Transverse colon (tissue), 4 donors: Measurements from ENCODE around the gene HIP1. TPM values are rescaled to one million over a fixed set of nuclear protein-coding genes. Genes with fewer than 3 reads are reported as not detected.
"Not testable (repeated sequence)": the region's sequence is repeated elsewhere in the genome, so short reads cannot be mapped to it uniquely, and the experiment has no call there.

ENCODE experiments used
- DNase-seq: peaks from one replicate; pipeline ENCODE4 v3.0.0-alpha.2; 2019
- H3K27ac ChIP-seq, 4 donors: fragments of 200-600 bp; sonication (generic); 2 replicates each; pipeline ENCODE4 v1.5.1; 2016 to 2018; ENCODE audit warnings: inconsistent platforms in 4 of 4
- H3K27me3 ChIP-seq: fragments of 200-600 bp; sonication (generic); 2 replicates; pipeline ENCODE4 v1.5.1; 2017; ENCODE audit warnings: inconsistent platforms
- H3K36me3 ChIP-seq, 4 donors: fragments of 200-600 bp; sonication (generic); 2 replicates each; pipeline ENCODE4 v1.5.1; 2017 to 2019; ENCODE audit warnings: inconsistent platforms in 4 of 4
- H3K4me1 ChIP-seq, 4 donors: fragments of 200-600 bp; sonication (generic); 2 replicates each; pipeline ENCODE4 v1.5.1; 2017 to 2020; ENCODE audit warnings: inconsistent platforms in 4 of 4
- H3K4me3 ChIP-seq, 4 donors: fragments of 200-600 bp; sonication (generic); 1 replicate in 1 of 4; 2 replicates in 3 of 4; pipeline versions ENCODE4 v1.5.1 to v1.6.1; 2017 to 2019; ENCODE audit warnings: inconsistent platforms in 4 of 4
- H3K9me3 ChIP-seq, 2 donors: fragments of 200-600 bp; sonication (generic); 2 replicates each; pipeline ENCODE4 v1.5.1; 2017 to 2019; ENCODE audit warnings: inconsistent platforms in 2 of 2
- CTCF ChIP-seq, 5 experiments: fragments of 200-600 bp in 3 of 5; fragments of 450-650 bp in 2 of 5; sonication (generic) in 3 of 5; IDR thresholded peaks; 1 replicate in 2 of 5; 2 replicates in 3 of 5; pipeline ENCODE4 v1.5.1; 2016 to 2017; ENCODE audit warnings: antibody characterized with exemption in 5 of 5, inconsistent platforms in 3 of 5, mild to moderate bottlenecking in 2 of 5, moderate library complexity in 1 of 5
- EP300 ChIP-seq: sonication (generic); formaldehyde crosslinking; IDR thresholded peaks from one replicate; pipeline ENCODE4 v1.6.1; 2017; ENCODE audit warnings: antibody characterized with exemption, low read depth
- POLR2A ChIP-seq: fragments of 450-650 bp; IDR thresholded peaks from one replicate; pipeline ENCODE4 v1.6.1; 2016; ENCODE audit warnings: antibody characterized with exemption, mild to moderate bottlenecking, moderate library complexity
- POLR2AphosphoS5 ChIP-seq, 3 donors: sonication (generic); formaldehyde crosslinking; IDR thresholded peaks; one replicate each; pipeline ENCODE4 v1.6.1; 2016; ENCODE audit warnings: antibody characterized with exemption in 3 of 3
- WGBS, 2 donors: methylation state at CpG; one replicate each; pipeline ENCODE4 v1.1.5; 2018; ENCODE audit warnings: low coverage in 1 of 2; 5-methylcytosine and 5-hydroxymethylcytosine counted together
- in situ Hi-C, 4 donors: fragments of 200-750 bp; cut with MboI; loops; one replicate each; pipeline versions ENCODE4 v1.15.0 to v1.15.1; 2017; ENCODE audit warnings: low sequenced_read_pairs in 3 of 4, low pct_ligation_motif_present in 1 of 4, low pct_unique_long_range_greater_than_20kb in 1 of 4
- intact Hi-C: fragments of 100-400 bp; cut with DNase I; formaldehyde crosslinking; loops from one replicate; pipeline ENCODE4 v1.15.1; 2023; ENCODE audit warnings: low total_unique reads
- total RNA-seq, 4 donors: library from RNA; depleted of rRNA; stranded (reverse); fragments of >200 nt; gene quantifications; one replicate each; pipeline ENCODE4 v1.1.0, GENCODE V29; 2016

Gene HIP1
- total RNA-seq, 4 donors from 2014 or later: 3.7 to 20.1 (median 4.7) TPM

- TF ChIP-seq POLR2AphosphoS5 (IDR thresholded peaks at IDR 0.05): no peak
- no peak for TF ChIP-seq CTCF (IDR thresholded peaks at IDR 0.05)
- no peak for TF ChIP-seq EP300
- no peak for TF ChIP-seq POLR2A
- intact Hi-C loops (no loop called here), in situ Hi-C loops (no loop called here)
- Histone ChIP-seq H3K4me1 (peaks cover 0 to 6% (median 0%) of the 10 kb centered on the region in 4 donors), H3K9me3 (no peaks in the 10 kb centered on the region), H3K4me3 (no peak overlapping the region), H3K36me3 (no peaks in the 10 kb centered on the region), H3K27me3 (no peaks in the 10 kb centered on the region), H3K27ac (no peak overlapping the region)
- WGBS, 2 donors: 81 to 100% methylated on average over 2 to 4 of the region's 4 CpGs
- DNase-seq: no peak
These were observed 42.3 kb downstream of the HIP1 start for GRCh38 chr7:75696263-75697037.

GRCh38 chr7:75694638-75695399 lies 43.9 kb downstream of the HIP1 start:
- H3K36me3 ChIP-seq: no peaks in the 10 kb centered on the region
- peaks cover 0 to 6% (median 0%) of the 10 kb centered on the region in 4 donors for H3K4me1 ChIP-seq
- 79 to 81% methylated on average over 4 to 6 of the region's 6 CpGs for WGBS, 2 donors
- no peaks in the 10 kb centered on the region for H3K9me3 ChIP-seq
- H3K4me3 ChIP-seq: no peak overlapping the region
- in situ Hi-C loops: no loop called here
- no peak overlapping the region for H3K27ac ChIP-seq
- TF ChIP-seq EP300: no peak
- TF ChIP-seq POLR2A: no peak
- H3K27me3 ChIP-seq: no peaks in the 10 kb centered on the region
- no peak for DNase-seq
- intact Hi-C loops: no loop called here

GRCh38 chr7:75693668-75694067 lies 45.1 kb downstream of the HIP1 start:
- H3K27ac ChIP-seq, H3K36me3 ChIP-seq, H3K4me3 ChIP-seq, H3K4me1 ChIP-seq, in situ Hi-C loops, intact Hi-C loops, H3K9me3 ChIP-seq, DNase-seq, H3K27me3 ChIP-seq: not testable (repeated sequence)
- WGBS, 2 donors: 84 to 88% methylated on average over 4 to 6 of the region's 6 CpGs

- DNase-seq: no peak
- no peaks in the 10 kb centered on the region for H3K9me3 ChIP-seq
- TF ChIP-seq CTCF (IDR thresholded peaks at IDR 0.05): no peak
- no peak for TF ChIP-seq POLR2A
- no peak for TF ChIP-seq POLR2AphosphoS5 (IDR thresholded peaks at IDR 0.05)
- TF ChIP-seq EP300: no peak
- intact Hi-C loops (no loop called here), in situ Hi-C loops (no loop called here)
- no peak overlapping the region for H3K4me3 ChIP-seq
- WGBS, 2 donors: 40 to 69% methylated on average over 2 to 4 of the region's 4 CpGs
- peaks cover 0 to 6% (median 2%) of the 10 kb centered on the region in 4 donors for H3K4me1 ChIP-seq
- H3K27me3 ChIP-seq: no peaks in the 10 kb centered on the region
- H3K36me3 ChIP-seq: no peaks in the 10 kb centered on the region
- no peak overlapping the region for H3K27ac ChIP-seq
These were observed 46.8 kb downstream of the HIP1 start for GRCh38 chr7:75691793-75692543.

- in situ Hi-C loops (no loop called here), intact Hi-C loops (no loop called here)
- DNase-seq: no peak
These were observed 48.6 kb downstream of the HIP1 start for GRCh38 chr7:75690121-75690523.

More at GRCh38 chr7:75690121-75690523, 48.6 kb downstream of the HIP1 start:
- H3K27ac ChIP-seq: no peak overlapping the region
- H3K27me3 ChIP-seq: no peaks in the 10 kb centered on the region
- TF ChIP-seq POLR2A (no peak), POLR2AphosphoS5 (IDR thresholded peaks at IDR 0.05) (no peak), EP300 (no peak), CTCF (IDR thresholded peaks at IDR 0.05) (no peak)
- WGBS, 2 donors: 80 to 83% methylated on average over 1 to 5 of the region's 5 CpGs
- no peaks in the 10 kb centered on the region for H3K9me3 ChIP-seq
- peaks cover 0 to 6% (median 2%) of the 10 kb centered on the region in 4 donors for H3K4me1 ChIP-seq
- no peaks in the 10 kb centered on the region for H3K36me3 ChIP-seq
- H3K4me3 ChIP-seq: no peak overlapping the region
